Loucy (cell line): Measurements from ENCODE around the gene CPA3.

Experiments
- H2AFZ ChIP-seq: fragments of 200-600 bp; sonication (generic); 2 replicates; pipeline ENCODE4 v1.6.0; 2016; ENCODE audit warnings: antibody characterized with exemption, mild to moderate bottlenecking, low read length, moderate library complexity
- H3F3A ChIP-seq: fragments of 200-600 bp; 2 replicates; pipeline ENCODE4 v1.6.0; 2016; ENCODE audit warnings: antibody characterized with exemption, low read depth, mild to moderate bottlenecking
- H3K27me3 ChIP-seq: fragments of 200-600 bp; sonication (generic); 2 replicates; pipeline ENCODE4 v1.6.1; 2014; ENCODE audit warnings: low read length, mild to moderate bottlenecking; ENCODE audit not compliant: insufficient read depth, poor library complexity, severe bottlenecking
- H3K36me3 ChIP-seq: fragments of 200-600 bp; sonication (generic); 2 replicates; pipeline ENCODE4 v1.6.1; 2016; ENCODE audit warnings: low read length; ENCODE audit not compliant: insufficient read depth
- H3K4me1 ChIP-seq: fragments of 200-600 bp; sonication (generic); 2 replicates; pipeline ENCODE4 v1.5.1; 2014; ENCODE audit warnings: low read length, mild to moderate bottlenecking; ENCODE audit not compliant: insufficient read depth, poor library complexity, severe bottlenecking
- H3K4me2 ChIP-seq: fragments of 200-600 bp; sonication (generic); 2 replicates; pipeline ENCODE4 v1.6.0; 2014; ENCODE audit warnings: antibody characterized with exemption, low read length, low read depth, mild to moderate bottlenecking; ENCODE audit not compliant: poor library complexity, severe bottlenecking
- H3K4me3 ChIP-seq: fragments of 200-600 bp; sonication (generic); 2 replicates; pipeline ENCODE4 v1.5.1; 2014; ENCODE audit warnings: low read length, mild to moderate bottlenecking, mixed read lengths; ENCODE audit not compliant: poor library complexity, severe bottlenecking
- H3K79me2 ChIP-seq: fragments of 200-600 bp; sonication (generic); 2 replicates; pipeline ENCODE4 v1.6.1; 2014; ENCODE audit warnings: low read length; ENCODE audit not compliant: insufficient read depth
- H3K9ac ChIP-seq: fragments of 200-600 bp; sonication (generic); 2 replicates; pipeline ENCODE4 v1.6.0; 2014; ENCODE audit warnings: mild to moderate bottlenecking, low read depth, low read length, moderate library complexity; ENCODE audit not compliant: poor library complexity, severe bottlenecking
- H3K9me2 ChIP-seq: fragments of 200-600 bp; sonication (generic); replicated peaks from 2 replicates; pipeline ENCODE4 v1.6.1; 2016; ENCODE audit warnings: low read depth, low read length, mixed read lengths
- H3K9me3 ChIP-seq: fragments of 200-600 bp; sonication (generic); 2 replicates; pipeline ENCODE4 v1.6.1; 2014; ENCODE audit warnings: mild to moderate bottlenecking, antibody characterized with exemption, low read length, low read depth; ENCODE audit not compliant: insufficient read depth
- H4K20me1 ChIP-seq: fragments of 200-600 bp; sonication (generic); 2 replicates; pipeline ENCODE4 v1.6.0; 2014; ENCODE audit warnings: antibody characterized with exemption, low read length, mild to moderate bottlenecking; ENCODE audit not compliant: insufficient read depth, poor library complexity, severe bottlenecking
- CTCF ChIP-seq: fragments of 200-600 bp; sonication (generic); conservative IDR thresholded peaks from 2 replicates; pipeline ENCODE4 v1.5.1; 2014; ENCODE audit warnings: mild to moderate bottlenecking, antibody characterized with exemption, low read length
- EZH2phosphoT487 ChIP-seq: fragments of 200-600 bp; IDR thresholded peaks from 2 replicates; pipeline ENCODE4 v1.6.1; 2018; ENCODE audit warnings: antibody characterized with exemption, mild to moderate bottlenecking, moderate library complexity, borderline replicate concordance

The CPA3 gene

DNA sequence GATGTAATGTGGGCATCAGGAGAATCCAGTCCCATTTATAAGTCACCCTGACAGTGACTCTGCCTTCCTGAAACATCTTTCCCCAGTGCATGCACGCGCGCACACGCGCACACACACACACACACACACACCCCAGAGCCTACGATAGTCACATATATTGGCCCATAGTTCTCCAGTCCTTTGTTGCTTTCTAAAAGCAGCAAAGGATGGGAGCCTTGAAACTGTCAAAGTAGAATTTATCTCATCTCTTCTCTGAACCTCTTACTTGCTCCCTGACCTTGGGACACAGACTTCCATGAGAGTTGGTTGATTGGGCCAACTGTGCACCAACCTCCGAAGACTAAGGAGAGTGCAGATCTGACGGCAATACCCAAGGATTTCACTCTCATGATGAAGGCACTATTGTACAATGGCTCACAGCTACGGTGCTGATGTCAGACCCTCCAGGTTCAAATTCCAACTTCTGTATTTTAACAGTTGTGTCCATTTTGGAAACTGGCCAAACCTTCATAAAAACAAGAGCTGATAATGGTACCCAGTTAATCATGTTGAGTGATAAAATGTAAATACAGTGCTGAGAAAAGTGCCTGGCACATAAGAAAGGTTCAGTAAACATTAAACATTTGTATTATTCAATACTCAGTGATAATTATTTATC lies 8.3 kb downstream of the CPA3 start:
- Histone ChIP-seq H3K4me1 (peaks cover 19% of the 10 kb centered on the region), H4K20me1 (no peaks in the 10 kb centered on the region), H3K36me3 (no peaks in the 10 kb centered on the region), H3K9me2 (no peaks in the 10 kb centered on the region), H3K9me3 (no peaks in the 10 kb centered on the region), H3K4me2 (no peak overlapping the region), H3K79me2 (no peaks in the 10 kb centered on the region), H3K27me3 (no peaks in the 10 kb centered on the region), H2AFZ (no peak overlapping the region), H3F3A (no peaks in the 10 kb centered on the region; the same call in 1 of the 2 replicates), H3K9ac (no peak overlapping the region), H3K4me3 (no peak overlapping the region)
- TF ChIP-seq CTCF (no peak), EZH2phosphoT487 (no peak)

DNA sequence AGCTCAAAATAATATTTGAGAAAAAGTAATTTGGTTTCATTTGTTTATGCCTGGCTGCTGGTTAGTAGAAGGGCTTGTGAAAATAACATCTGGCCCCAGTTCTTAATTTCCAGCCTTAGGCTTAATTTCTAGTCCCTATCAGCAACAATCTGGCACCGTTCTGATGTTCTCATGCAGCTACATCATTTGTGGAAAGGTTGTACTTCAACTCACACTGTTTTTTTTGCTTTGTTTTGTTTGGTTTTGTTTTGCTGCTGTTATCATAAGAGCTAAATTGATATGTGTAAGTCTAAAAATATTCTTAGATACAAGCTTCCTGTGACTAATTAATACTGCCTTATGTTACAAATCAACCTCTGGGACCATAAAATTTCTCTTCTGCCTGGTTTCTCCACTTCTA lies 8.9 kb downstream of the CPA3 start:
- Histone ChIP-seq H2AFZ (no peak overlapping the region), H3K4me1 (peaks cover 21% of the 10 kb centered on the region), H3K9me3 (no peaks in the 10 kb centered on the region), H3K4me3 (no peak overlapping the region), H3F3A (no peaks in the 10 kb centered on the region; the same call in 1 of the 2 replicates), H3K9me2 (no peaks in the 10 kb centered on the region), H3K36me3 (no peaks in the 10 kb centered on the region), H3K4me2 (no peak overlapping the region), H4K20me1 (no peaks in the 10 kb centered on the region), H3K27me3 (no peaks in the 10 kb centered on the region), H3K79me2 (no peaks in the 10 kb centered on the region), H3K9ac (no peak overlapping the region)
- no peak for TF ChIP-seq CTCF

DNA sequence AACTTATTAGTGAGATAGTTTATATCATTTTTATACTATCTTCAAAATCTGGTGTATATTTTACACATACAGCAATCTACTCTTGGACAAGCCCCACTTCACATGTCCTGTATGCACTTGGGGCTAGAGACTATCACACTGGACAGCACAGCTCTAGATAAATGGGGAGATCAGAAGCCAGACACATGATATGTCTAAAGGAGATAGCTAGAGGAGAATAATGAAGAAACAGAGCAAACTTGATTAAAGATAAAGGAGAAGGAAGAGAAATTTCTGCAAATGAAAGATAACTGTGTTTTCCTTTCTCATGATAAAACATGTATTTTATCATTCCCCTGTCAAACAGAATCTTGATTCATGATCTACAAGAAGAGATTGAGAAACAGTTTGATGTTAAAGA lies 13.0 kb downstream of the CPA3 start:
- Histone ChIP-seq H2AFZ (no peak overlapping the region), H3K9ac (no peak overlapping the region), H3K4me2 (no peak overlapping the region), H3K9me2 (no peaks in the 10 kb centered on the region), H3K79me2 (no peaks in the 10 kb centered on the region), H3K27me3 (no peaks in the 10 kb centered on the region), H4K20me1 (no peaks in the 10 kb centered on the region), H3F3A (no peaks in the 10 kb centered on the region; the same call in 1 of the 2 replicates), H3K36me3 (no peaks in the 10 kb centered on the region), H3K9me3 (no peaks in the 10 kb centered on the region), H3K4me3 (no peak overlapping the region), H3K4me1 (peaks cover 29% of the 10 kb centered on the region)
- TF ChIP-seq CTCF (no peak), EZH2phosphoT487 (no peak)
